ENCODE results near the gene ANKS1A. TPM values are rescaled to one million over a fixed set of nuclear protein-coding genes. Genes with fewer than 3 reads are reported as not detected.

Gene ANKS1A
- total and polyA plus RNA-seq, 2 of the 4 experiments (the other 2 are of a cell fraction) = 7.2 to 7.5 TPM

DNA sequence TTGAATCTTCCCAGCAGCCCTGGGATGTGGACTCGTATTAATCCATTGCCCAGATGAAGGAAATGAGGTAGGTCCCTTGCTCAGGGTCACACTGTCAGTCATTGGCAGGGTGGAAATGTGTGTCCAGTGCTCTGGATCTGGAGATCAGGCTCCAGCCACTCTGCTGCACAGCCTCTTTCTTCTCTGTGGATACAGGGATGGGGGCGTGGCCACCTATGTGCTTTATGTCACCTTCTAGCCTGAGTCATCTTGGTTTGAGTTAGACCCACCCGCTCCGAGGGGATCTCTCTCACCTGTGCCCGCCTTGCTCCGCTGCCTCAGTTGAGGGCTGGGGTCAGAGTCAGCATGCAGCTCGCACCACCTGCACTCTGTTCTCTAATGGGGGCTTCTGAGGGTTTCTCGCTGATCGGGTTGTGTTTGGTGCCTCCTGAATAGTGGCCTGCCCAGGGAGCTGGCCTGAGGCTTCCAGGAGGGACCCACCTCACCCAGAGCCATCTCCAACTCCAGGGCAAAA, 172.1 kb downstream of the ANKS1A start:
- Histone ChIP-seq H2BK5ac (ENCODE audit: low read depth, low read length, poor library complexity, severe bottlenecking) (no peak overlapping the region), H2AFZ (replicated peaks; ENCODE audit: low read length, poor library complexity) (no peak overlapping the region), H3K27me3 (ENCODE audit: control insufficient read depth, insufficient read depth, low read length) (no peaks in the 10 kb centered on the region), H3K9me1 (ENCODE audit: insufficient read depth, low read length) (peaks cover 3% of the 10 kb centered on the region; the same call in 1 of the 2 replicates), H3K18ac (ENCODE audit: low read depth, low read length) (no peak overlapping the region), H3K9me3 (ENCODE audit: control insufficient read depth, insufficient read depth, low read length) (no peaks in the 10 kb centered on the region), H2BK15ac (ENCODE audit: low read depth, low read length) (no peak overlapping the region), H3K27ac (ENCODE audit: insufficient read depth, low read length) (no peak overlapping the region), H3K79me1 (ENCODE audit: low read depth in 1 of 2, low read length in 2 of 2) (no peaks in the 10 kb centered on the region), H4K20me1 (ENCODE audit: insufficient read depth, low read length) (no peaks in the 10 kb centered on the region), H4K5ac (ENCODE audit: low read depth, low read length) (no peak overlapping the region), H2AK9ac (replicated peaks; ENCODE audit: low read depth, low read length, poor library complexity) (peak overlapping the region; percentile 44), H3K4ac (ENCODE audit: low read depth, low read length) (no peak overlapping the region), H4K91ac (ENCODE audit: insufficient read depth, low read depth, low read length) (no peak overlapping the region), H4K8ac (ENCODE audit: low read depth in 2 of 2, low read length in 2 of 2) (no peak overlapping the region), H3K36me3 (ENCODE audit: control insufficient read depth, insufficient read depth, low read length) (peaks cover 29% of the 10 kb centered on the region; the same call in 1 of the 2 replicates), H3K56ac (ENCODE audit: extremely low read depth, insufficient read depth, low read length) (no peak overlapping the region), H3K4me3 (ENCODE audit: insufficient read depth, low read depth, low read length) (no peak overlapping the region), H3K4me1 (ENCODE audit: control insufficient read depth, insufficient read depth, low read length) (peaks cover 3% of the 10 kb centered on the region), H2BK120ac (ENCODE audit: low read depth, low read length) (no peak overlapping the region), H3K4me2 (ENCODE audit: low read depth, low read length) (no peak overlapping the region), H3K9ac (ENCODE audit: low read depth, low read length) (no peak overlapping the region), H3K23ac (ENCODE audit: low read depth, low read length) (no peak overlapping the region), H3K14ac (replicated peaks; ENCODE audit: low read depth, low read length) (no peak overlapping the region), H2AK5ac (ENCODE audit: low read depth, low read length) (no peak overlapping the region), H2BK20ac (ENCODE audit: low read depth, low read length) (no peak overlapping the region)
- dilution Hi-C loops (cut with HindIII; ENCODE audit: low sequenced_read_pairs, unreplicated experiment) (no loop called here), in situ Hi-C loops (cut with MboI; ENCODE audit: low sequenced_read_pairs) (no loop called here), intact Hi-C loops (cut with micrococcal nuclease) (no loop called here)
- no peak for ATAC-seq (ENCODE audit: low read depth)
- DNase-seq = no peak
- 92% methylated on average over 4 of the region's 9 CpGs; no CpG with 5 or more reads in 1 of the 2 experiments for WGBS, 2 experiments (ENCODE audit: extremely low coverage in 2 of 2, insufficient read length in 1 of 2)
- BruUV-seq (replicated peaks) = no TSS peak
- ChIA-PET CTCF (no interaction called here), POLR2A (ENCODE audit: unreplicated experiment) (no interaction called here)
- TF ChIP-seq FOS (IDR thresholded peaks at IDR 0.05; ENCODE audit: low read depth, low read length) (0 out of 2 replicates have a peak, but pooled peaks have one; percentile 1), NFE2L2 (IDR thresholded peaks at IDR 0.05; ENCODE audit: low read depth, low read length) (no peak), USF2 (IDR thresholded peaks at IDR 0.05; ENCODE audit: low read depth, low read length) (no peak), POLR2A (IDR thresholded peaks at IDR 0.05; ENCODE audit: low read depth, low read length) (no peak)

Data from IMR-90 (cell line).